GM21423 (cell line): ENCODE measurements around the gene LDHD.

ENCODE experiments used
- ATAC-seq: cut with Tn5 transposase; IDR thresholded peaks from one replicate; pipeline ENCODE4 v1.9.1; 2021; ENCODE audit warnings: mild to moderate bottlenecking, moderate library complexity; ENCODE audit not compliant: unreplicated experiment

LDHD gene

DNA sequence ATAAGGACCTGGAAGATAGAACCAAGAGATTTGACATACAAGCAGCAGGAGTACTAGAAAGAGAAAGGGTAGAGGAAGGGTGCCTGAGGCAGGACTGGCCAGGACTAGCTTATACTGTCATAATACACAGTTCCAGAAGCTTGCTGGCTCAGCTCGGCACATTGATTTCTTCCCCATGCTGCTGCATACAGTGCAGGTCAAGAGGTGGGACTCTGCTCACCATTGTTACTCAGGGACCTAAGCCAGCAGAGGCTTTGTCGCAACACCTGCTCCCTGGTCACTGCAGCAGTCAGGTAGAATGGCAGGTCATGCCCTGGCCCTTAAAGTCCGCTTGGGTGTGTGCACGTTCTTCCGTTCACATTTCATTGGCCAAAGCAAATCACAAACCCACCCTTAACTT lies 32.8 kb downstream of the LDHD start:
- ATAC-seq, result no peak

- ATAC-seq, result no peak
These were observed 35.3 kb downstream of the LDHD start for GRCh38 chr16:75081179-75081859.

GRCh38 chr16:75080205-75081029 lies 36.2 kb downstream of the LDHD start:
- ATAC-seq, result no peak

DNA sequence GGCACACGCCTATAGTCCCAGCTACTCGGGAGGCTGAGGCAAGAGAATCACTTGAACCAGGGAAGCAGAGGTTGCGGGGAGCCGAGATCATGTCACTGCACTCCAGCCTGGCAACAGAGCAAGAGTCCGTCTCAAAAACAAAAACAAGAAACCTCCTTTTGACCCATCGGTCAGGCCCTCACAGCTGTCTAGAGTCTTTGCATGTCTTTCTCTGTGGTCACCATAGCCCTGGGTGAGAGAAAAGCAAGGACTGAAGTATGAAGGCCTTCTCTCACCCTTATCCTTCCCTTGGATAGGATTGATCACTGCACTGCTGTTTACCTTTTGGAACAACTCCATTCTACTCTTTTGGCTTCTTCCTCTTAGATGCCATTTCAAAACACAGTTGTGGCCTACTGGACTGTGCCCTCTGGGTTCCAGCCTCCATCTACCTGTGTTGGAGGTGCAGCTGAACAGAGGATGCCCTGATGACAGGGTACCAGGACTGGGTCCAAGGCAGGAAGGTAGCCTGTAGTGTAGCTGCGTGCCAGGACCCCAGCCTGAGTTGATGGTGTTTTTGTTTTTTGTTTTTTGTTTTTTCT lies 37.1 kb downstream of the LDHD start:
- ATAC-seq, result no peak

DNA sequence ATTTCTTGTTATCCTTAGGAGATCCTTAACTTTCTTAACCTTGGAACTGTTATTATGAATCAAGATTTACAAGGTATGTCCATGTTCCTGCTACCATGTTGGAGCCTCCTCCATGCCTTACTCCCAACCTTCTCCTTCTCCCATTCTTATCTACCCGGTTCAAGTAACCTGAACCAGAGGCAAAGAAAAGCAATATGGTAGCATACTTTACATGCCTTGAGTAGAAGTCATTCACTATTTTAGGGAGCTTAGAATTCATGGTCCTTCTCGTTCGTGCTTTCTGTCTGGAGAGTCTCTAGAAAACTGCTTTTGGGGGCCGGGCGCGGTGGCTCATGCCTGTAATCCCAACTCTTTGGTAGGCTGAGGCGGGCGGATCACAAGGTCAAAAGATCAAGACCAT lies 37.7 kb downstream of the LDHD start:
- no peak for ATAC-seq

DNA sequence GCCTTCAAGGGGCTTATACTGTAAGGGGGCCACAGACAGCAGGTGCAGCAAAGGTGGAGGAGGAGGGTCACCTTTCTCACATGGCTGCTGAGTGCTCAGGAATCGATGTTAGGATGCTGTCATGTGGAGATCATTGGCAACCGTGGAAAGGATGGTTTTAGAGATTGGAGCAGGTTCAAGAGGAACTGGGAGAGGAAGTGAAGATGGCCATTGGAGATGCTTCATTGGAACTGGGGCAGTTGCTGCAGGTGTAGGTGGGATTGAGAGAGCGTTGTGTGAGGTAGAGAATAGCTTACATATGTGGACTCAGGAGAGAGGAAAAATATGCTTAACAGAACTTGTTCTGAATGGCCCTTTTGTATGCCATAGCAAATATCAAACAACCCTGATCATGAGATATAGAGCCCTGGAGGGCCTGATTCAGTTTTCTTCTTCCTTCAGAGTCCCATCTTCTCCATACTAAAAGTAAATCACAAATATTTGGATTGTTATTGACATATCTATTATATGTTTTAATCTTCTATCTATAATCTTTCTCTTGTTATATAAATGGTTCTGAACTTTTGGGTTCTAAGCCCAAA lies 40.8 kb downstream of the LDHD start:
- peak; percentile 6 for ATAC-seq

DNA sequence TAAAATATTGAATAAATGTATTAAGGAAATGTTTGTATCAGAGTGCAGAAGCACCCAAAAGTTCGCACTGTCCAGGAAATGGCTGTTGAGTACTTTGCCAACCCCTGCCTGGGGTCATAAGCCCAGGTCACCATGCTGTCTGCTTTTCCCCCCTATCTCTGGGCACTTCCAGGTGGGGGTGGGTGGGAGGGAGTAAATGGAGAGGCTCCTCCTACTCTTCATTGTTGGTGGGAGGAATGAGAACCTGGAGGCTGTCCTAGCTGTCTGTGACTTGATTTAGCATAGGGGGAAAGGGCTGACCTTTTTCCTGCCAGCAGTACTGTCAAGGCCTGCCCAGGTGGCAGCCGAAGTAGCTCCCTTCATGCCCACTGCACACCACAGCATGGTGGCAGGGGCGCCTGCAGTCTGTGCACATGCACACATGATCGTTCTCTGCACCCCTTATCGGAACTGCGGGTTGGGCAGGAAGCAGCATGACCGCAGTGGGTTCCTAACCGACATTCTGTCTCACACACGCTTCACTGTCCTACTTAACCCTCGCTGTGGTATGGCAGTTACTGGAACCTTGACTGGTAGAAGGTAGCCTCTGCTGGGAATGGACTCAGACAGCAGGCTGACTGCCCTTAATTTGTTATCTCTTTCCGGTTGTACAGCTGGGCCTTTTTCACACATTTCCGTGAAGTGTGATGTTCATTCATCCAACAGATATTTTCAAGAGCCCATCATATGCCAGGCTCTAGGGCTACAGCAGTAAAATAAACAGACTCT lies 41.5 kb downstream of the LDHD start:
- peak; percentile 96 for ATAC-seq

- no peak for ATAC-seq
These were observed 42.2 kb downstream of the LDHD start for GRCh38 chr16:75074304-75074793.

DNA sequence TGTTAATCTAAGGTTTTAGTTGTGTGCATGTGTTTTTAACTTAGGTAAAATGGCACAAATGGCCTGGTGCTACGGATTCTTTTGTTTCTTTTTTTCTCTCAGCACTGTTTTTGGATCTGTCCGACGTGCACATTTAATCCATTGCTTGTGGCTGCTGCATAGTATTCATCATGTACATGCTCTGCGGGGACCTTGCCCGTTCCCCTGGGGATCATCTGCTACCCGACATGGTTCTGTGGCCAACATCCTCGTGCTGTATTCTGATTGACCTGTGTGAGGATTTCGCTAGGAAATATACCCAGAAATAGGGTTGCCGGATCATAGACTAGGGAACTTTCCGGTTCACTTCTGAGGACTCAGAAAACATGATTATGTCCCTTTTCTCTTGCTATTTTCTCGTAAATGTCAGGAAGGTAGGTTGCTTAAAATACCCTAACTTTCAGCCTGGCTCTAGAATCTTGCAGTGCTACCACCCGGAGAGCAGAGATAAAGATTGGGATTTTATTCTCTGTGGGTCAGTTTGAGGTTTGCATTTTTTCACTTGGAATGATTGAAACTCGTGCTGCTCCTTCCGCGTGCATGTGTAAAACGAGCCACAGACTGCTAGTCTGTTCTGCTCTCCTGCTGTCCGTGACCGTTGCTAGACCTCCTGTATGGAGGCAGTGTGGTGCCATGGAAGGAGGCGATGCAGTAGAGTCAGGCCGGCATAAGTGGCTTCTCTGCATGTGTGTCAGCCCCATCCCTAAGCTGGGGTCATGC lies 42.9 kb downstream of the LDHD start:
- no peak for ATAC-seq

GRCh38 chr16:75072239-75072947 lies 44.2 kb downstream of the LDHD start:
- ATAC-seq, result no peak

- no peak for ATAC-seq
These were observed 45.0 kb downstream of the LDHD start for GRCh38 chr16:75071621-75072020.

DNA sequence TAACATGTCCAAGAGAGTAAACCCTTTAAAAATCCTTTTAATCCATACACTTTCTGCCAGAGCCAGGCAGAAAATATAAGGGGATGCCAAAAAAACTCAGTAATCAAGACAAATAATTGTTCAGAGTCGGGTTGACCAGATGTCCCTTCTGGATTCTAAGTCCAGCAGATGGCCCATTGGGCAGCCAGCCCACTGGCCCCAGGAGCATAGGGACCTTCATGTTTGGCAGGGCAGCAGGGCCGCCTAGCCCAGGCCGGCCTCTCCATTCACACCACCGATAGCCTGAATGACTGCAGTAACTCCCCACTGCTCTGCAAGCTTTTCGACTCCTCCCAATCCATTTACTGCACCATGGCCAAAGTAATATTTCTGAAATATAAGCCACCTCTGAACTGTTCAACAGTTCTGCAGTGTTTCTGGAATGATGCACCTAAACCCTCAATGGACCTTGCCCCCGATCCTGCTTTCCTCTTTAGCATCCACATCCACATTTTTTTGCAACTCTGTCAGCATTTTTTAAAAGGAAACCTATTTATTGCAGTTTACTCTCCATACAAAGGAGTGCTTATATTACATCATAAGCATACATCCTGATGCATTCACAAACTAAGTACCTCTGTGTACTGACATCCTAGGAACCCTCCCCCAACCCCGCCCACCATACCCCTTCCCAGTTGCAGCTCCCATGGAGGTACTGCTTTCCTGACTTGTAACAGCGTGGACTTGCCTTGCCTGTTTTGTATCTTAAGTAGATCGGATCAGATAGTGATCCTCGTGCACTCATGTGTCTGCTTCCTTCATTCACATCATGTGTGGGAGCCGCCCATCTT lies 46.4 kb downstream of the LDHD start:
- no peak for ATAC-seq

DNA sequence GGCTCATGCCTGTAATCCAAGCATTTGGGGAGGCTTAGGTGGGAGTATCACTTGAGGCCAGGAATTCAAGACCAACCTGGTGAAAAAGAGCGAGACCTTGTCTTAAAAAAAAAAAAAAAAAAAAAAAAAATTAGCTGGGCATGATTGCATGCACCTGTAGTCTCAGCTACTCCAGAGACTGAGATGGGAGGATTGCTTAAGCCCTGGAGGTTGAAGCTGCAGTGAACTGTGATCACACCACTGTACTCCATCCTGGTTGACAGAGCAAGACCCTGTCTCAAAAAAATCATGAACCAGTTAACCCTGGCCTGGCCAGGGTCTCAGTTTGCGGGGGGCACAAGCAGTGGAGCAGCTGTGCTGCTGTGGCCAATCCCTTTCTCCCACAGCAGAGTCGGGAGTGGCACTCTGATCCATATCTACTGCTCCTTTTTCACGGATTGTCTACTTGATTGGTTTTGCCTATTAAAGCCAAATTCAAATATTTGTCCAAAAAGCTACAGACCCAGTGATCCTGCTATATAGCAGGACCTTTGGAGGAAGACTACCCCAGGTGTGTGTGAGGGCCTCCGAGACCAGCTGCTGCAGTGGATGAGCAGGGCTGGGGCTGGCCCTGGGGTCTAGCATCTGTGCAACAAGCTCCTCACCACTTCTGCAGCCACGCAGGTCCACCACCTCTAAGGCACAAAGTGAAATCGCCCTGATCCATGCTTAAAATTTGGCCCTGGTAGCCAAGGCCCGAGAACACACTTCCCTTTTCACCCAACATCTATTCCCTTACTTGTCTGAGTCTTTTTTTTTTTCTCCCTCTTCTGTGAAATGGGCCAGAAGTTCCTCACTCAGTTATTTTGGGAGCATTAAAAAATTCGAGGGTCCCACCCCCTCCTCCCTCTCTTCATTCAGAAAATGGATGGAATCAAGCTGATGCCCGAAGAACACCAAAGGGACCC lies 48.2 kb downstream of the LDHD start:
- ATAC-seq, result no peak

GRCh38 chr16:75066861-75067447 lies 49.6 kb downstream of the LDHD start:
- ATAC-seq, result no peak

DNA sequence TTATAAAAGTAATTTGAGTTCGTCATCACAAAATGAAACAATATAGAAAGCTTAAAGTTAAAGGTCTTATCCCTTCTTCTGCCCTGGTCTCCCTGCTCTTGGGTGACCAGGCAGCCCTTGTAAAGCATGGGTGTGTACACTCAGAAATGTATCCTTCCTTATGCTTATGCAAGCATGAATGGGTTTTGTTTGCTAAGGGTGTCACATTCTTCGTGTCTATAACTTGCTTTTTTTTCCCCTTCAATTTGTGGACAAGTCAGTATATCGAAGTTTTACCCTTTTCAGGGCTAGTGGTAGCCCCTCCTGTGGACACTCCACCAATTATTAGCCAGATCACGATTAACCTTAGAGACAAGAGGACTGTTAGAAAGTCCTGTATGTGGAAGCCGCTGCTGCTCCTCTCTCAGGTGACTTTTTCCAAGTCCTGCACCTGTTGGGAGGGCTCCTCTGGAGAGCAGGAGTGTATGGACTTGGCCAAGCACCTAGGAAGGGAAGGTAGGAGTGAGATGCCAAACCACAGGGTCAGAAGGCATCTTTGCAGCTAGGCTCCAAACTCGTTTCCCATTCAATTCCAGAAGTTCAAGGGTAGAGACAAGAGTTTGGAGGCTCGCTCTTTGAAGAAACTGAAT lies 50.9 kb downstream of the LDHD start:
- ATAC-seq, result no peak

DNA sequence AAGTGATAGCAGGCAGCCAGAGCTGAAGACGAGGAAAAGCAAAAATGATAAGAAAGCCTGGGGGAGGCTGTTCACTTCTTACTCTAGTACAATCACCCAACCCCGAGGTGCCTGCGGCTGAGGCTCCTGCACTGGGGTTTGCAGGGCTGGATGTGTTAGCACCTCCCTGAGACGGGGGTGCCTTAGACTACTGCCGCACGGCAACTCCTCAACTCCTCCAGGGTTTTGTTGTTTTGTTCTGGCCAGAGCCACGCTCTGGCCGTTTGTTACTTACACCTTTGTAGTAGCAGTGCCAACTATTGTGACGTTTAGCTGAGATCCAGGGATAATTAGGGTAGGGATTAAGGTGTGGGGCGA lies 51.5 kb downstream of the LDHD start:
- ATAC-seq, result peak; percentile 46
